DMS 273 (cell line): Measurements from ENCODE around the gene DDX41.

Experiments used
- DNase-seq: peaks from one replicate; lab custom pipeline; 2025; ENCODE audit not compliant: unreplicated experiment; lab: John Stamatoyannopoulos, UW

Gene DDX41

DNA sequence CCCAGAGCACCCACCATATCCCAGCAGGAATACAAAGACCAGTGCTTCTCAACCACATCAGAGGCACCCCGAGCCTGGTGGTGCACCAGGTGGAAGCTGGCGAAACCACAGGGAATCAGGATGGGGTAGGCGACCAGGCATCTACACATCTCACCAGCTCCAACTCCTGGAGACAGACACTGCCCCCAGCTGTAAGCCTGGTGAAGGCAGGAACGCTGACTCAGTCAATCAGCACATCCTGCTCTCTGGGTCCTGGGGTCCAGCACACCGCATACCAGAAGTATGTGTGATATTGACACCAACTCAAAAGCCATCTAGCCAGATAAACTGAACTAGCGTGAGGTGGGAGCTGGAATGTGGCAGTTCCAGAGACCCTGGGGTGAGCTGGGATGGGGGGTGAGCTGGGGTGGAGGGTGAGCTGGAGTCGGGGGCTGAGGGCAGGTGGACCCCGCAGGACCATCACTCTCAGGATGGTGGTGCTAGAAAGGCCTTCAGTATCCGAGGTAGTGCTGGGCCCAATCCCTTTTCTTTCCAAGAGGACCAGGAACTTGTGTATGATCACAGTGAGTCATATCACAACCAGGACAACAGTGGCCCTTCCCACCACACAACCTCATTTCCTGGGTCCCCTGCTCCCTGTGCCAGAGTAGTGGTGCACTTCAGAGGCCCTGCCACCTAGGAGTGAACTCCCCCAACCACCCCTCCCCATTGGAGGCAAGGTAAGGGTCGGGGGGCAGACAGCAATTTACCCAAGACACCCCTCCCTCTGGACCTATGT is 45.8 kb downstream of the DDX41 start:
- no peak for DNase-seq

- DNase-seq: peak; percentile 74
Measured at GRCh38 chr5:177469750-177470525, 46.8 kb downstream of the DDX41 start.

GRCh38 chr5:177468685-177469628 is 47.8 kb downstream of the DDX41 start:
- DNase-seq: no peak

DNA sequence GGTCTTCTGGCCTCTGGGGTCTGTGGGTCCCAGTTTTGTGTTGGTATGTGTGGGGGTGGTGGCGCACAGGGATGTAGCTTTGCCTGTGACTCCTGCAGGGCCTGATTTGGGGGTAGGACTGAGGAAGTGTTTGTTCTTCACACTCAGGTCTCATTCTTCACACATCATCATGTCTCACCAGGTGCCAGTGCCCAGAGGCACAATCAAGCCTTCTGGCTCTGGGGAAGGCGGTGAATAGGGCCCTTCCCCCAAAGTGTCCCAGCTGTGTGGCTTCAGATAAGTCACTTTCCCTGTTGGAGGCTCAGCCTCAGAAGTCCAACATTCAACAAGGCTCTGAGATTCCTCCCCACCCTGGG is 48.5 kb downstream of the DDX41 start:
- DNase-seq: no peak

DNA sequence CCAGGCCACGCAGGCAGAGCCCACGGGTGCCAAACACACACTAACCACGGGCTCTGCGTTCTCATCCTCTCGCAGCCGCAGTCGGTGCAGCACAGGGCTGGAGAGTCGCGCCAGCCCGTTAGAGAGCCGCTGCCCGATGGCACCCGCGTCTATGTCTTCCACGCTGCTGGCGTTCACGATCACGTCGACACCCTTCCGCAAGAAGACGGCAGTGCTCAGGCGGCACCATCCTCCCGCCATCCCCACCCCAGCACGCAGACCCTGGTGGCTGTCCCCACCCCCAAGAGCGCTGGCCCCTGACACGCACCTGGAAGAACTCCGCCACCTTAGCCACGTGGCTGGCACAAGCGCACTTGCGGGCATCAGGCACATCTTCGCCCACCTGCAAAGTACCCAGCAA is 49.3 kb downstream of the DDX41 start:
- DNase-seq: no peak

GRCh38 chr5:177466861-177467260 is 49.9 kb downstream of the DDX41 start:
- DNase-seq: no peak

- no peak for DNase-seq
Measured at GRCh38 chr5:177465044-177465443, 51.7 kb downstream of the DDX41 start.

- no peak for DNase-seq
Measured at GRCh38 chr5:177462021-177462670, 54.6 kb downstream of the DDX41 start.
